GM18951 (cell line): Measurements from ENCODE around the gene GAB2.

Experiments used
- POLR2A ChIP-seq: IDR thresholded peaks from 4 replicates; pipeline ENCODE4 v1.6.1; 2011; ENCODE audit warnings: mild to moderate bottlenecking; ENCODE audit not compliant: insufficient read length, insufficient read depth; ENCODE audit errors: extremely low read depth
- in situ Hi-C: fragments of 300-500 bp; cut with MboI; formaldehyde crosslinking; loops from one replicate; pipeline ENCODE4 v1.12.0; 2022; ENCODE audit warnings: low sequenced_read_pairs, mixed read lengths, inconsistent platforms; ENCODE audit not compliant: unreplicated experiment

Gene GAB2

GRCh38 chr11:78268591-78269410, 148.8 kb downstream of the GAB2 start:
- in situ Hi-C loops = no loop called here
- TF ChIP-seq POLR2A = no peak

GRCh38 chr11:78266451-78266850, 151.2 kb downstream of the GAB2 start:
- in situ Hi-C loops = no loop called here
- TF ChIP-seq POLR2A = no peak

- in situ Hi-C loops = no loop called here
- no peak for TF ChIP-seq POLR2A
Observed at GRCh38 chr11:78265326-78265725, 152.3 kb downstream of the GAB2 start.

DNA sequence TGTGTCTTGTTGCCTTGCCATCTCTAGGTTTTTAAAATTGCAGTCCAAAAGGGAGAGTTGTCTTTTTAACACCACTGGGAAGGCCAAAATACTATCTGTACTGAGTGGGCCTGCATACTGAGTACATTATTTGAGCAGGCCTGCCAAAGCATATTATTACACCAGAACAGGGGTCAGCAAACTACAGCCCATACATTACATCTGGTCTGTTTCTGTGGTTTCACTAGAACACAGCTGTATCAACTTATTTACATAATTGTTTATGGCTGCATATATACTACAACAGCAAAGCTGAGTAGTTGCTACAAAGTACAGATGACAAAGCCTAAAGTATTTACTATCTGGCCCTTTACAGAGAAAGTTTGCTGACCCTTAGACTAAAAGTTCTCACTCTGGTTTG, 154.9 kb downstream of the GAB2 start:
- in situ Hi-C loops = no loop called here
- no peak for TF ChIP-seq POLR2A

DNA sequence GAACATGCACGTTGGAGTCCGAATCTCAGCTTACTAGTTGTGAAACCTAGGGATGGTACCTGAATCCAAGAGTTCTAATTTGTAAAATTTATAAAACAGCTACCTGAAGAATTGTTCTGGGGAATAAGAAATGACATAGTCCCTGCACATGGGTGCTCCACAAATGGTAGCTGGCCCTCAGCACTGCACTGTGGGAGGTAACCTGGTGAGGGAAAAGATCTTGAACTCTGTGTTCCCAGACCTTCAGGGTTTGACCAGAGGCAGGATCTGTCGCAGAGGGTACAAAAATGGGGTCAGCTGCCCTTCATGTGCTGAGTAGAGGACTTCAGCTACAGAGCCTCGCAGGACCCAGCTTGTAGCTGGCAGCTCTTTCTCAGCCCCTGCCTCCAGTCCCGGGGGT, 155.4 kb downstream of the GAB2 start:
- TF ChIP-seq POLR2A = no peak
- in situ Hi-C loops = no loop called here

GRCh38 chr11:78261828-78262227, 155.8 kb downstream of the GAB2 start:
- TF ChIP-seq POLR2A = no peak
- in situ Hi-C loops = no loop called here

- no peak for TF ChIP-seq POLR2A
- in situ Hi-C loops = no loop called here
Observed at GRCh38 chr11:78261367-78261766, 156.3 kb downstream of the GAB2 start.

- TF ChIP-seq POLR2A = no peak
- in situ Hi-C loops = no loop called here
Observed at GRCh38 chr11:78259777-78260487, 157.7 kb downstream of the GAB2 start.

DNA sequence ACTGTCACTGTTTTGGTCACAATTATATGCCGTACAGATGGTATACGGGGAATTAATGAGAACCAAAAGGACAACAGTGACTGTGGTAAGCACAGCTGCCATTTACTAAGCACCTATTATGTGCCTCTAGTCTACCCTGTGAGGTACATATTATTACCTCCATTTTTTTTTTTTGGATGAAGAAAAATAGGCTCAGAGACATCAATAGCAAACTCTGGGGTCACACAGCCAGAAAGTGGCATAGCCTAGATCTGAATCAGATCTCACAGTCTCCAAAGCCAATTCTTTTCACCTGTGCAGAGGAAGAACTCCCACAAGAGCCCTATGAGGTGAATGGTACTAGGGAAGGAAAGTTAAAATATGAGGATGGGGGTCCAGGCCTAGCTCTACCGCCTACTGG, 160.0 kb downstream of the GAB2 start:
- TF ChIP-seq POLR2A = no peak
- in situ Hi-C loops = no loop called here

- TF ChIP-seq POLR2A = no peak
Observed at GRCh38 chr11:78256962-78257361, 160.7 kb downstream of the GAB2 start.

DNA sequence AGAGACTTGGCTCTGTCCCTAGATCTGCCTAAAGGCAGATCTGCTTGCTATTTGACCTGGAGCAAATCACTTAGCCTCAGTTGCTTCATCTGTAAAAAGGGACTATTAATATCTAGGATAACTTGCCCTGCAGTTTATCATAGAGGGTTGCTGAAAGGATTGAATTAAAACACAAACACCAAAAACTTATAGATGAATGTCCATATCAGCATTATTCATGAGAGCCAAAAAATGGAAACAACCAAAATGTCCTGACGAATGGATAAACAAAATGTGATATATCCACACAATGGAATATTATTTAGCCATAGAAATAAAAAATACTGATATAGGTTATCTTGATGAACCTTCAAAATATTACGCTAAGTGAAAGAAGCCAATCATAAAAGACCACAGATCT, 161.7 kb downstream of the GAB2 start:
- TF ChIP-seq POLR2A = no peak
- in situ Hi-C loops = no loop called here

More at GRCh38 chr11:78256962-78257361, 160.7 kb downstream of the GAB2 start:
- in situ Hi-C loops = no loop called here

DNA sequence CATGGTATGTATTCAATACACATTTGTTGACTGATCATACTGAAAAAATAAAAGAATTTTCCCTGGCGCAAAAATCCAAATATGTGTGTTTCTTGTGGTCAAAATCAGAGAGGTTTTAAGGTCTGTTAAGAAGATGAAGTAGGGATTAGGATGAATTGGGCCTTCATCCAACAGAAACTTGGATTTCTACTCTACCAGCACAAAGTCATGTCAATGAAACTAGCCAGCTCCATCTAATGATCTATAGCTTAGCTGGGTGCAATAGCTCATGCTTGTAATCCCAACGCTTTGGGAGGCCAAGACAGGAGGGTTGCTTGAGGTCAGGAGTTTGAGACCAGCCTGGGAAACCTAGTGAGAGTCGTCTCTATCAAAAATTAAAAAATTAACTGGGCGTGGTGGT, 163.4 kb downstream of the GAB2 start:
- in situ Hi-C loops = no loop called here
- no peak for TF ChIP-seq POLR2A

DNA sequence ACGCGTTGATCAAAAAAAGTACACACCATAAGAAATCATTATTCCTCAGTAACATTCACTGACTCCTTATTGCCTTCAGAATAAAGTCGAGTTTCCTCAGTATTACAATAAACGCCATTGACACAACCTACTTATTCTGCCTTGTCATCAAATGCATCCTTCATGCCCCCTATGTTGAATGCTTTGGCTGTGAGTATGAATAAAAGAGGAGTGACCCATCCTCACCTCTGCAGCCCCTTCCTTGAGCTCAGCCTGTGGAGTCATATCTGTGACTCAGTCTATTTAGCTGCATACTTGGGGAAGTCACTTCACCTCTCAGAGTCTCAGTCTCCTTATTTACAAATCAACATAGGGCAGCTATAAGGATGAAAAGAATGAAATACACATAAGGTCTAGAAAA, 163.8 kb downstream of the GAB2 start:
- TF ChIP-seq POLR2A = no peak
- in situ Hi-C loops = no loop called here
